Endodermal cell (in vitro differentiated cells): ENCODE results near the gene PALMD. TPM values are rescaled to one million over a fixed set of nuclear protein-coding genes. Genes with fewer than 3 reads are reported as not detected.

Experiments used
- DNase-seq: peaks from one replicate; pipeline ENCODE4 v3.0.0-alpha.2; 2017
- H3K27ac ChIP-seq: 2 replicates; pipeline ENCODE4 v1.5.1; 2013; ENCODE audit warnings: mild to moderate bottlenecking, low read depth, low read length, moderate library complexity
- H3K27me3 ChIP-seq: 2 replicates; pipeline ENCODE4 v1.6.1; 2013; ENCODE audit warnings: mild to moderate bottlenecking, low read length, moderate library complexity; ENCODE audit not compliant: insufficient read depth, control insufficient read depth, poor library complexity, severe bottlenecking
- H3K36me3 ChIP-seq: 2 replicates; pipeline ENCODE4 v1.7.0; 2013; ENCODE audit warnings: mild to moderate bottlenecking, low read length, moderate library complexity; ENCODE audit not compliant: control insufficient read depth, insufficient read depth
- H3K4me1 ChIP-seq: one replicate; pipeline ENCODE4 v1.7.0; 2013; ENCODE audit warnings: low read length; ENCODE audit not compliant: control insufficient read depth, insufficient read depth
- H3K4me3 ChIP-seq: 2 replicates; pipeline ENCODE4 v1.5.1; 2013; ENCODE audit warnings: mild to moderate bottlenecking, low read length, moderate library complexity
- H3K9ac ChIP-seq: 2 replicates; pipeline ENCODE4 v1.6.1; 2013; ENCODE audit warnings: mild to moderate bottlenecking, low read length, moderate library complexity; ENCODE audit not compliant: poor library complexity, severe bottlenecking; ENCODE audit errors: extremely low read depth
- H3K9me3 ChIP-seq: 2 replicates; pipeline ENCODE4 v1.6.1; 2013; ENCODE audit warnings: mild to moderate bottlenecking, low read length, moderate library complexity; ENCODE audit not compliant: control insufficient read depth
- H3K27ac Mint-ChIP-seq: 2 replicates; pipeline ENCODE4 v1.8.0; 2020; ENCODE audit warnings: mixed read lengths
- H3K27me3 Mint-ChIP-seq: 2 replicates; pipeline ENCODE4 v1.8.0; 2021; ENCODE audit warnings: mild to moderate bottlenecking, mixed read lengths; ENCODE audit not compliant: insufficient read depth
- H3K36me3 Mint-ChIP-seq: 2 replicates; pipeline ENCODE4 v1.8.0; 2020; ENCODE audit warnings: low read depth, mixed read lengths
- H3K4me1 Mint-ChIP-seq: 2 replicates; pipeline ENCODE4 v1.8.0; 2020; ENCODE audit warnings: mixed read lengths
- H3K4me3 Mint-ChIP-seq: 2 replicates; pipeline ENCODE4 v1.8.0; 2020; ENCODE audit warnings: mild to moderate bottlenecking, moderate library complexity, mixed read lengths
- H3K9me3 Mint-ChIP-seq: 2 replicates; pipeline ENCODE4 v1.8.0; 2020; ENCODE audit warnings: mild to moderate bottlenecking, mixed read lengths
- WGBS, 2 experiments: methylation state at CpG; one replicate each; pipeline versions ENCODE4 v1.1.5 to v1.1.7; 2013; ENCODE audit warnings: missing lambda C conversion rate in 2 of 2, mixed read lengths in 1 of 2; ENCODE audit not compliant: insufficient coverage in 1 of 2, insufficient read length in 1 of 2; 5-methylcytosine and 5-hydroxymethylcytosine counted together
- total RNA-seq, 2 donors: library from RNA; stranded (reverse); fragmentation: NEBNext Ultra II Directional in 1 of 2; extraction: Animal tissue kit (Norgen Biotek cat#: 25700) in 1 of 2; gene quantifications; 2 replicates in 1 of 2; 3 replicates in 1 of 2; pipeline ENCODE4 v1.2.1, GENCODE V29; 2021
- TF ChIP-seq, protein P1 (sequence below): fragments of 200-600 bp; sonication (generic); conservative IDR thresholded peaks from 2 replicates; pipeline ENCODE4 v1.5.0; 2021; ENCODE audit warnings: antibody characterized with exemption, mild to moderate bottlenecking

The PALMD gene
- total RNA-seq, 2 donors from 2014 or later = 0.24 to 0.26 TPM

DNA sequence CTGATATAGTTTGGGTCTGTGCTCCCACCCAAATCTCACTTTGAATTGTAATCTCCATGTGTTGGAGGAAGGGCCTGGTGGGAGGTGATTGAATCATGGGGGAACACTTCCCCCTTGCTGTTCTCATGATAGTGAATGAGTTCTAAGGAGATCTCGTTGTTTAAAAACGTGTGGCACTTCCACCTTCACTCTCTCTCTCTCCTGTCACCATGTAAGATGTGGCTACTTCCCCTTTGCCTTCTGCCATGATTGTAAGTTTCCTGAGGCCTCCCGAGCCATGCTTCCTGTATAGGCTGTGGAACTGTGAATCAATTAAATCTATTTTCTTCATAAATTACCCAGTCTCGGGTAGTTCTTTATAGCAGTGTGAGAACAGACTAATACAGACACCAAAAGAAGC, 80.1 kb downstream of the PALMD start:
- Histone ChIP-seq H3K36me3 (peaks cover 13% of the 10 kb centered on the region), H3K9ac (no peak overlapping the region), H3K4me3 (no peak overlapping the region), H3K4me1 (peaks cover 3% of the 10 kb centered on the region), H3K27ac (no peak overlapping the region), H3K27me3 (no peaks in the 10 kb centered on the region), H3K9me3 (no peaks in the 10 kb centered on the region)
- no peak overlapping the region for H3K4me3 Mint-ChIP-seq
- WGBS, 2 experiments = 53 to 76% methylated on average over 3 of the region's 4 CpGs
- H3K36me3 Mint-ChIP-seq = peaks cover 9% of the 10 kb centered on the region
- no peak for DNase-seq
- H3K27ac Mint-ChIP-seq = no peak overlapping the region
- TF ChIP-seq, protein P1, sequence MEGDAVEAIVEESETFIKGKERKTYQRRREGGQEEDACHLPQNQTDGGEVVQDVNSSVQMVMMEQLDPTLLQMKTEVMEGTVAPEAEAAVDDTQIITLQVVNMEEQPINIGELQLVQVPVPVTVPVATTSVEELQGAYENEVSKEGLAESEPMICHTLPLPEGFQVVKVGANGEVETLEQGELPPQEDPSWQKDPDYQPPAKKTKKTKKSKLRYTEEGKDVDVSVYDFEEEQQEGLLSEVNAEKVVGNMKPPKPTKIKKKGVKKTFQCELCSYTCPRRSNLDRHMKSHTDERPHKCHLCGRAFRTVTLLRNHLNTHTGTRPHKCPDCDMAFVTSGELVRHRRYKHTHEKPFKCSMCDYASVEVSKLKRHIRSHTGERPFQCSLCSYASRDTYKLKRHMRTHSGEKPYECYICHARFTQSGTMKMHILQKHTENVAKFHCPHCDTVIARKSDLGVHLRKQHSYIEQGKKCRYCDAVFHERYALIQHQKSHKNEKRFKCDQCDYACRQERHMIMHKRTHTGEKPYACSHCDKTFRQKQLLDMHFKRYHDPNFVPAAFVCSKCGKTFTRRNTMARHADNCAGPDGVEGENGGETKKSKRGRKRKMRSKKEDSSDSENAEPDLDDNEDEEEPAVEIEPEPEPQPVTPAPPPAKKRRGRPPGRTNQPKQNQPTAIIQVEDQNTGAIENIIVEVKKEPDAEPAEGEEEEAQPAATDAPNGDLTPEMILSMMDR = no peak
- no peaks in the 10 kb centered on the region for H3K27me3 Mint-ChIP-seq
- no peaks in the 10 kb centered on the region for H3K9me3 Mint-ChIP-seq
- peaks cover 24% of the 10 kb centered on the region for H3K4me1 Mint-ChIP-seq

GRCh38 chr1:99726407-99726806, 80.5 kb downstream of the PALMD start:
- no peak overlapping the region for H3K27ac ChIP-seq
- Mint-ChIP-seq H3K27me3 (no peaks in the 10 kb centered on the region), H3K9me3 (no peaks in the 10 kb centered on the region), H3K4me3 (no peak overlapping the region), H3K27ac (no peak overlapping the region), H3K4me1 (peaks cover 24% of the 10 kb centered on the region), H3K36me3 (peaks cover 9% of the 10 kb centered on the region)
- TF ChIP-seq, protein P1 = no peak
- no peak overlapping the region for H3K4me3 ChIP-seq
- DNase-seq = no peak
- H3K4me1 ChIP-seq = peaks cover 3% of the 10 kb centered on the region
- WGBS, 2 experiments = 93 to 100% methylated on average over 1 of the region's 1 CpG
- no peaks in the 10 kb centered on the region for H3K27me3 ChIP-seq
- peaks cover 13% of the 10 kb centered on the region for H3K36me3 ChIP-seq
- no peaks in the 10 kb centered on the region for H3K9me3 ChIP-seq
- no peak overlapping the region for H3K9ac ChIP-seq

DNA sequence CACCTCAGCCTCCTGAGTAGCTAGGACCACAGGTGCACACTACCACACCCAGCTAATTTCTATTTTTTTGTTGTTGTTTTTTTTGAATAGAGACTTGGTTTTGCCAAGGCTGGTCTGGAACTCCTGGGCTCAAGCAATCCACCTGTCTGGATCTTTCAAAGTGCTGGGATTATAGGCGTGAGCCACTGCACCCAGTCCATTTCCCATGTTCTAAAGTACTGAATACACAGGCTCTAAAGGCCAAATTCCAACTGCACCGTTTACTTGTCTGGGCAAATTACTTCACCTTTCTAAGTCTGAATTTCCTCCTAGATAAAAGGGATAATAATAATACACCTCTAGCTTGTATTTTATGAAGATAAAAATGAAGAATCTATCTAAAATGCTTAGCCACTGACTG, 80.9 kb downstream of the PALMD start:
- Mint-ChIP-seq H3K36me3 (peaks cover 9% of the 10 kb centered on the region), H3K4me1 (peaks cover 24% of the 10 kb centered on the region), H3K27me3 (no peaks in the 10 kb centered on the region), H3K4me3 (no peak overlapping the region), H3K27ac (no peak overlapping the region), H3K9me3 (no peaks in the 10 kb centered on the region)
- no peak for DNase-seq
- H3K9ac ChIP-seq = no peak overlapping the region
- TF ChIP-seq, protein P1 = no peak
- H3K4me1 ChIP-seq = peaks cover 3% of the 10 kb centered on the region
- H3K9me3 ChIP-seq = no peaks in the 10 kb centered on the region
- H3K36me3 ChIP-seq = peaks cover 13% of the 10 kb centered on the region
- H3K27ac ChIP-seq = no peak overlapping the region
- H3K27me3 ChIP-seq = no peaks in the 10 kb centered on the region
- WGBS, 2 experiments = 99 to 100% methylated on average over 1 to 2 of the region's 2 CpGs
- H3K4me3 ChIP-seq = no peak overlapping the region
